ENCODE measurements around the gene GPR158.

GPR158 gene

GRCh38 chr10:25206693-25207414 is 32.1 kb downstream of the GPR158 start:
- DNase-seq (ENCODE audit: low read depth in 3 of 3), result no peak

GRCh38 chr10:25209618-25210017 is 34.8 kb downstream of the GPR158 start:
- no peak for DNase-seq (ENCODE audit: low read depth in 3 of 3)

- DNase-seq (ENCODE audit: low read depth in 3 of 3), result no peak
Measured at GRCh38 chr10:25210265-25210664, 35.5 kb downstream of the GPR158 start.

GRCh38 chr10:25220156-25220555 is 45.4 kb downstream of the GPR158 start:
- DNase-seq (ENCODE audit: low read depth in 3 of 3), result no peak

- no peak for DNase-seq (ENCODE audit: low read depth in 3 of 3)
Measured at GRCh38 chr10:25222085-25222660, 47.4 kb downstream of the GPR158 start.

- peak in 1 of 3 experiments; percentile 2 for DNase-seq (ENCODE audit: low read depth in 3 of 3)
Measured at GRCh38 chr10:25226775-25227682, 52.2 kb downstream of the GPR158 start.

- DNase-seq (ENCODE audit: low read depth in 3 of 3), result no peak
Measured at GRCh38 chr10:25231751-25232150, 57.0 kb downstream of the GPR158 start.

- no peak for DNase-seq (ENCODE audit: low read depth in 3 of 3)
Measured at GRCh38 chr10:25232204-25232603, 57.4 kb downstream of the GPR158 start.

GRCh38 chr10:25245165-25245564 is 70.4 kb downstream of the GPR158 start:
- DNase-seq (ENCODE audit: low read depth in 3 of 3), result no peak

- DNase-seq (ENCODE audit: low read depth in 3 of 3), result no peak
Measured at GRCh38 chr10:25257646-25258045, 82.8 kb downstream of the GPR158 start.

GRCh38 chr10:25261110-25261509 is 86.3 kb downstream of the GPR158 start:
- no peak for DNase-seq (ENCODE audit: low read depth in 3 of 3)

GRCh38 chr10:25261558-25261957 is 86.8 kb downstream of the GPR158 start:
- no peak for DNase-seq (ENCODE audit: low read depth in 3 of 3)

GRCh38 chr10:25263931-25264330 is 89.1 kb downstream of the GPR158 start:
- DNase-seq (ENCODE audit: low read depth in 3 of 3), result no peak

- no peak for DNase-seq (ENCODE audit: low read depth in 3 of 3)
Measured at GRCh38 chr10:25278180-25278579, 103.4 kb downstream of the GPR158 start.

GRCh38 chr10:25280076-25280475 is 105.3 kb downstream of the GPR158 start:
- DNase-seq (ENCODE audit: low read depth in 3 of 3), result no peak

- no peak for DNase-seq (ENCODE audit: low read depth in 3 of 3)
Measured at GRCh38 chr10:25280573-25280972, 105.8 kb downstream of the GPR158 start.

- no peak for DNase-seq (ENCODE audit: low read depth in 3 of 3)
Measured at GRCh38 chr10:25285809-25286208, 111.0 kb downstream of the GPR158 start.

- DNase-seq (ENCODE audit: low read depth in 3 of 3), result no peak
Measured at GRCh38 chr10:25288181-25288580, 113.4 kb downstream of the GPR158 start.

GRCh38 chr10:25294032-25294926 is 119.5 kb downstream of the GPR158 start:
- DNase-seq (ENCODE audit: low read depth in 3 of 3), result no peak

- no peak for DNase-seq (ENCODE audit: low read depth in 3 of 3)
Measured at GRCh38 chr10:25296324-25296723, 121.5 kb downstream of the GPR158 start.

- no peak for DNase-seq (ENCODE audit: low read depth in 3 of 3)
Measured at GRCh38 chr10:25297466-25297865, 122.7 kb downstream of the GPR158 start.

GRCh38 chr10:25300073-25300472 is 125.3 kb downstream of the GPR158 start:
- DNase-seq (ENCODE audit: low read depth in 3 of 3), result no peak

All from stimulated activated CD4-positive, alpha-beta T cell treated with anti-CD3 and anti-CD28 coated beads, TNF-alpha, amount 100 ng/mL, for 24 hours (primary cell).